ENCODE results near the gene NTSR2. TPM values are rescaled to one million over a fixed set of nuclear protein-coding genes. Genes with fewer than 3 reads are reported as not detected.

Gene NTSR2
- total and polyA plus RNA-seq, 2 of the 8 experiments (the other 6 are each of a cell fraction or from before 2014, with no cell fraction given): 0.05 TPM; not detected in 1

- CTCF ChIA-PET (ENCODE audit: partially characterized antibody): interaction anchor here (1.4 to 2.2 kb wide), 4 partner anchors 14 to 33 kb away, joined by 3 to 7 read pairs (median 6); no protein-coding TSS in a partner anchor
These were observed 41.3 kb upstream of the NTSR2 start for GRCh38 chr2:11711354-11711716.

More at GRCh38 chr2:11711354-11711716, 41.3 kb upstream of the NTSR2 start:
- Histone ChIP-seq H3K23ac (ENCODE audit: insufficient read length) (no peak overlapping the region), H3K4me2 (ENCODE audit: insufficient read depth in 1 of 2, low read depth in 2 of 2, low read length in 2 of 2) (no peak overlapping the region), H3K27ac (ENCODE audit: low read depth, low read length) (no peak overlapping the region), H3K79me2 (ENCODE audit: control insufficient read depth in 1 of 2, insufficient read depth in 2 of 2, low read length in 2 of 2) (no peaks in the 10 kb centered on the region), H4K91ac (replicated peaks; ENCODE audit: insufficient read length, low read length) (no peak overlapping the region), H3K23me2 (ENCODE audit: low read depth, low read length) (no peaks in the 10 kb centered on the region), H2BK5ac (ENCODE audit: low read depth, low read length) (no peak overlapping the region), H3K9me3 (ENCODE audit: insufficient read depth in 2 of 2, low read depth in 1 of 2, low read length in 1 of 2) (no peaks in the 10 kb centered on the region), H4K8ac (ENCODE audit: extremely low read depth, insufficient read depth, low read length) (no peak overlapping the region), H3K18ac (ENCODE audit: extremely low read depth, low read length) (no peak overlapping the region), H2BK15ac (ENCODE audit: low read length) (no peak overlapping the region), H3K4me3 (ENCODE audit: extremely low read depth in 1 of 4, insufficient read depth in 2 of 4, low read depth in 3 of 4, low read length in 4 of 4) (no peak overlapping the region), H4K20me1 (replicated peaks in 1 of 2; ENCODE audit: control insufficient read depth in 1 of 2, insufficient read depth in 2 of 2, low read length in 2 of 2) (no peaks in the 10 kb centered on the region), H2BK12ac (ENCODE audit: low read depth, low read length) (no peak overlapping the region; the same call in 1 of the 2 replicates), H4K5ac (ENCODE audit: insufficient read length, low read depth, low read length) (no peak overlapping the region), H3K4ac (replicated peaks; ENCODE audit: insufficient read length, low read depth, low read length) (no peak overlapping the region), H3K9ac (replicated peaks in 1 of 4; ENCODE audit: extremely low read depth in 1 of 4, low read depth in 3 of 4, low read length in 3 of 4) (no peak overlapping the region), H3K4me1 (replicated peaks in 1 of 4; ENCODE audit: control insufficient read depth in 3 of 4, insufficient read depth in 4 of 4, low read length in 3 of 4) (no peaks in the 10 kb centered on the region), H2AK5ac (ENCODE audit: low read depth, low read length) (no peak overlapping the region), H2BK120ac (replicated peaks; ENCODE audit: low read depth, low read length) (no peak overlapping the region), H3K79me1 (ENCODE audit: low read depth, low read length) (no peaks in the 10 kb centered on the region), H3K36me3 (ENCODE audit: control insufficient read depth in 2 of 4, insufficient read depth in 4 of 4, low read length in 3 of 4) (no peaks in the 10 kb centered on the region), H2AFZ (ENCODE audit: low read length) (no peak overlapping the region), H3K14ac (ENCODE audit: insufficient read length) (no peak overlapping the region), H3K56ac (replicated peaks; ENCODE audit: insufficient read length, low read depth, low read length) (no peak overlapping the region), H3K27me3 (replicated peaks in 1 of 4; ENCODE audit: control insufficient read depth in 3 of 4, extremely low read depth in 1 of 4, insufficient read depth in 3 of 4, low read length in 3 of 4) (no peaks in the 10 kb centered on the region), H2BK20ac (ENCODE audit: low read length) (no peak overlapping the region)
- DNase-seq (ENCODE audit: low read depth in 1 of 2, low spot score in 2 of 2) (no peak), FAIRE-seq (no peak)
- 89% methylated on average over 1 of the region's 1 CpG; no CpG with 5 or more reads in 1 of the 2 experiments for WGBS, 2 experiments (ENCODE audit: extremely low coverage in 1 of 2, insufficient coverage in 1 of 2, insufficient read length in 1 of 2, insufficient replicate concordance in 2 of 2, low coverage in 1 of 2, low lambda C conversion rate in 2 of 2, missing lambda C conversion rate in 1 of 2)
- POLR2A ChIA-PET (ENCODE audit: partially characterized antibody): no interaction called here
